SIG-M5 treated with dmso at 0.1 percent for 504 hours (cell line): ENCODE data around the gene AGO4.
"Not testable (repeated sequence)": the region's sequence is repeated elsewhere in the genome, so short reads cannot be mapped to it uniquely, and the experiment has no call there.

Experiments used
- DNase-seq: peaks from one replicate; lab custom pipeline; 2025; ENCODE audit not compliant: unreplicated experiment; lab: John Stamatoyannopoulos, UW

The AGO4 gene

GRCh38 chr1:35807614-35808449 is at the start of gene AGO4:
Gene AGO4 (plus strand): TSS chr1:35808016. CDS start chr1:35808417, 401 bp downstream.
- no peak for DNase-seq

GRCh38 chr1:35762141-35762540 is 45.7 kb upstream of the AGO4 start:
- no peak for DNase-seq

- no peak for DNase-seq
Measured at GRCh38 chr1:35763201-35763600, 44.6 kb upstream of the AGO4 start.

GRCh38 chr1:35764283-35764682 is 43.5 kb upstream of the AGO4 start:
- DNase-seq: no peak

GRCh38 chr1:35768350-35769187 is 39.2 kb upstream of the AGO4 start:
- DNase-seq: peak; percentile 11

GRCh38 chr1:35769188-35769758 is 38.5 kb upstream of the AGO4 start:
- peak; percentile 90 for DNase-seq

GRCh38 chr1:35773711-35774110 is 34.1 kb upstream of the AGO4 start:
- DNase-seq: no peak

- DNase-seq: not testable (repeated sequence)
Measured at GRCh38 chr1:35776172-35776571, 31.6 kb upstream of the AGO4 start.

- DNase-seq: no peak
Measured at GRCh38 chr1:35777109-35777508, 30.7 kb upstream of the AGO4 start.

- DNase-seq: no peak
Measured at GRCh38 chr1:35783055-35783583, 24.7 kb upstream of the AGO4 start.

- DNase-seq: not testable (repeated sequence)
Measured at GRCh38 chr1:35784364-35784763, 23.5 kb upstream of the AGO4 start.

- no peak for DNase-seq
Measured at GRCh38 chr1:35788139-35788538, 19.7 kb upstream of the AGO4 start.

- DNase-seq: no peak
Measured at GRCh38 chr1:35790670-35791069, 17.1 kb upstream of the AGO4 start.

GRCh38 chr1:35795295-35795694 is 12.5 kb upstream of the AGO4 start:
- no peak for DNase-seq

- DNase-seq: peak; percentile 66
Measured at GRCh38 chr1:35797380-35797779, 10.4 kb upstream of the AGO4 start.

GRCh38 chr1:35798019-35798418 is 9.8 kb upstream of the AGO4 start:
- DNase-seq: peak; percentile 79

- peak; percentile 94 for DNase-seq
Measured at GRCh38 chr1:35800167-35800887, 7.5 kb upstream of the AGO4 start.

GRCh38 chr1:35808450-35809113 is 766 bp downstream of the AGO4 start:
- DNase-seq: peak; percentile 52

GRCh38 chr1:35809114-35810095 is 1.6 kb downstream of the AGO4 start:
- DNase-seq: no peak
